Heart right ventricle (tissue), 16 donors: ENCODE data around the gene NDUFA6. TPM values are rescaled to one million over a fixed set of nuclear protein-coding genes. Genes with fewer than 3 reads are reported as not detected.

Experiments used
- ATAC-seq, 8 donors: fragments of 200-7000 bp; cut with Tn5 transposase; one replicate each; pipeline ENCODE4 v1.9.1; 2020; ENCODE audit warnings: mild to moderate bottlenecking in 8 of 8, moderate library complexity in 8 of 8, moderate number of reproducible peaks in 1 of 8
- DNase-seq, 2 donors: peaks; one replicate each; pipeline ENCODE4 v3.0.0-alpha.2; 2020
- H3K27ac ChIP-seq, 10 donors: fragments of 200-600 bp; sonication (generic) in 2 of 10; one replicate each; pipeline versions ENCODE4 v1.5.0 to v1.8.0; 2020 to 2022; ENCODE audit warnings: mild to moderate bottlenecking in 3 of 10
- H3K27me3 ChIP-seq, 7 donors: fragments of 200-600 bp; one replicate each; pipeline ENCODE4 v1.8.0; 2021 to 2022; ENCODE audit warnings: mild to moderate bottlenecking in 2 of 7
- H3K36me3 ChIP-seq, 9 donors: fragments of 200-600 bp; sonication (generic) in 1 of 9; one replicate each; pipeline versions ENCODE4 v1.5.0 to v1.8.0; 2020 to 2022; ENCODE audit warnings: mild to moderate bottlenecking in 2 of 9
- H3K4me1 ChIP-seq, 9 donors: fragments of 200-600 bp; sonication (generic) in 1 of 9; one replicate each; pipeline versions ENCODE4 v1.5.0 to v1.8.0; 2020 to 2022; ENCODE audit warnings: mild to moderate bottlenecking in 4 of 9
- H3K4me3 ChIP-seq, 10 donors: fragments of 200-600 bp; sonication (generic) in 2 of 10; one replicate each; pipeline versions ENCODE4 v1.5.0 to v1.8.0; 2020 to 2022; ENCODE audit warnings: mild to moderate bottlenecking in 7 of 10, moderate library complexity in 2 of 10
- H3K9me3 ChIP-seq, 11 donors: fragments of 200-600 bp in 10 of 11; sonication (generic) in 2 of 11; one replicate each; pipeline versions ENCODE4 v1.5.0 to v1.8.0; 2013 to 2022; ENCODE audit warnings: mild to moderate bottlenecking in 2 of 11, control low read depth in 1 of 11, moderate library complexity in 1 of 11
- CTCF ChIP-seq, 9 donors: fragments of 200-600 bp; sonication (generic) in 2 of 9; IDR thresholded peaks; one replicate each; pipeline versions ENCODE4 v1.5.0 to v1.8.0; 2021 to 2022; ENCODE audit warnings: antibody characterized with exemption in 9 of 9, mild to moderate bottlenecking in 5 of 9, moderate library complexity in 1 of 9
- WGBS, 2 donors: extraction: QIAGEN DNeasy Blood & Tissue Kit; methylation state at CpG; one replicate each; pipeline ENCODE4 v1.1.7; 2013; ENCODE audit warnings: inconsistent platforms in 1 of 2; 5-methylcytosine and 5-hydroxymethylcytosine counted together
- intact Hi-C, 10 donors: fragments of 100-400 bp; cut with DNase I; formaldehyde crosslinking; loops; one replicate each; pipeline versions ENCODE4 v1.11.1 to v1.14.2; 2022
- polyA plus RNA-seq, 2 donors: library from polyadenylated mRNA; stranded (reverse); fragments of 200-250 nt; gene quantifications; one replicate each; pipeline ENCODE4 v1.2.3, GENCODE V29; 2013
- total RNA-seq, 10 donors: library from RNA; stranded (reverse); fragmentation: NEBNext Ultra II Directional in 3 of 10; extraction: Animal tissue kit (Norgen Biotek cat#: 25700) in 3 of 10; gene quantifications; one replicate each; pipeline versions ENCODE4 v1.2.1 to v1.2.4, GENCODE V29; 2021 to 2023
- donor health status: Arrhythmogenic right ventricular cardiomyopathy.
- donor health status: ischemic (EF 13 %, LVEDD 7.1; RV severe dilation, severe dysfunction).
- donor health status: healthy with polysubstance abuse.
- donor health status: DM: no; HTN: yes; CAD: no.
- donor health status: DM: no; HTN: no; CAD: no.
- donor health status: ischemic (EF 25% LVEDD 6.9; RV normal size, moderate dysfunction).
- donor health status: ischemic (EF 25% LVEDD 5.7; RV mildly dilated, moderate dysfunction).
- donor health status: healthy.
- donor health status: DM: yes; HTN: yes; CAD: no.
- donor health status: Ischemic cardiomyopathy.
- donor health status: ischemic (EF 35%, LVEDD 5.7; RV mildly dilated, moderate dysfunction).
- donor health status: nonischemic (EF 11% LVEDD 7.7; RV severe dilation, severe dysfunction).
- donor health status: DM: yes; HTN: yes; CAD: no.
- donor health status: PGD.
- donor health status: ischemic (EF 29% LVEDD 5.4; RV normal size, mild dysfunction).
- donor health status: nonischemic (EF 23%, LVEDD 6.1; RV moderate dilation, normal function).

Gene NDUFA6
- total and polyA plus RNA-seq, 12 donors, result 179 to 479 (median 271) TPM

- H3K4me1 ChIP-seq, result peaks cover 3 to 74% (median 44%) of the 10 kb centered on the region in 9 donors
- no peaks in the 10 kb centered on the region for H3K27me3 ChIP-seq
- peaks cover 0 to 4% (median 0%) of the 10 kb centered on the region in 11 donors for H3K9me3 ChIP-seq
- peak overlapping the region in 6 of 10 donors; percentile 14 to 46 (median 22) for H3K27ac ChIP-seq
- H3K36me3 ChIP-seq, result peaks cover 0 to 67% (median 23%) of the 10 kb centered on the region in 9 donors
- intact Hi-C loops, result no loop called here
- no peak for DNase-seq
- no peak overlapping the region for H3K4me3 ChIP-seq
- WGBS, 2 donors, result 47 to 49% methylated on average over 6 of the region's 6 CpGs
- no peak for ATAC-seq
- TF ChIP-seq CTCF (IDR thresholded peaks at IDR 0.05), result no peak
Measured at GRCh38 chr22:42086051-42086450, 4.5 kb downstream of the NDUFA6 start.

- 95 to 96% methylated on average over 8 of the region's 8 CpGs for WGBS, 2 donors
- Histone ChIP-seq H3K27ac (peak overlapping the region in 1 of 10 donors; percentile 42), H3K4me1 (peaks cover 3 to 82% (median 45%) of the 10 kb centered on the region in 9 donors), H3K4me3 (no peak overlapping the region), H3K36me3 (peaks cover 0 to 67% (median 23%) of the 10 kb centered on the region in 9 donors), H3K9me3 (peaks cover 0 to 4% (median 0%) of the 10 kb centered on the region in 11 donors), H3K27me3 (no peaks in the 10 kb centered on the region)
- no peak for TF ChIP-seq CTCF (IDR thresholded peaks at IDR 0.05)
- ATAC-seq (no peak), DNase-seq (no peak)
- intact Hi-C loops, result no loop called here
Measured at GRCh38 chr22:42084874-42085273, 5.7 kb downstream of the NDUFA6 start.

GRCh38 chr22:42083119-42083518, 7.5 kb downstream of the NDUFA6 start:
- Histone ChIP-seq H3K4me1 (peaks cover 8 to 78% (median 47%) of the 10 kb centered on the region in 9 donors), H3K27ac (no peak overlapping the region), H3K27me3 (no peaks in the 10 kb centered on the region), H3K4me3 (no peak overlapping the region), H3K9me3 (no peaks in the 10 kb centered on the region), H3K36me3 (peaks cover 0 to 65% (median 23%) of the 10 kb centered on the region in 9 donors)
- intact Hi-C loops, result no loop called here
- WGBS, 2 donors, result 87 to 92% methylated on average over 4 of the region's 4 CpGs
- no peak for TF ChIP-seq CTCF (IDR thresholded peaks at IDR 0.05)
- ATAC-seq, result no peak
- DNase-seq, result no peak

GRCh38 chr22:42080287-42080686, 10.3 kb downstream of the NDUFA6 start:
- peaks cover 0 to 64% (median 4%) of the 10 kb centered on the region in 9 donors for H3K36me3 ChIP-seq
- DNase-seq (no peak), ATAC-seq (peak in 2 of 8 donors; percentile 17 to 28)
- no peak for TF ChIP-seq CTCF (IDR thresholded peaks at IDR 0.05)
- H3K4me3 ChIP-seq, result peak overlapping the region; percentile 50 to 79 (median 66)
- H3K27me3 ChIP-seq, result no peaks in the 10 kb centered on the region
- no peaks in the 10 kb centered on the region for H3K9me3 ChIP-seq
- WGBS, 2 donors, result 3% methylated on average over 14 of the region's 14 CpGs
- intact Hi-C loops, result loop anchor here in 2 of 10 donors (1.0 kb wide), 1 partner anchor 10 kb away; the partner anchor contains the start of gene NDUFA6 (in 2 of the 2)
- peak overlapping the region; percentile 92 to 100 (median 98) for H3K27ac ChIP-seq
- H3K4me1 ChIP-seq, result peaks cover 5 to 63% (median 36%) of the 10 kb centered on the region in 9 donors
